Fibroblast of lung (primary cell): ENCODE results near the gene TJP3. TPM values are rescaled to one million over a fixed set of nuclear protein-coding genes. Genes with fewer than 3 reads are reported as not detected.

Experiments
- DNase-seq, 2 donors: peaks; one replicate each; pipeline versions ENCODE4 v3.0.0 to v3.0.0-alpha.2; 2010; ENCODE audit warnings: low read depth in 2 of 2
- H2AFZ ChIP-seq: 2 replicates; pipeline ENCODE4 v1.5.1; 2012; ENCODE audit warnings: low read length, control low read depth, inconsistent platforms
- H3K27ac ChIP-seq: 2 replicates; pipeline ENCODE4 v1.5.1; 2011; ENCODE audit warnings: low read length, control low read depth; ENCODE audit not compliant: insufficient read depth
- H3K27me3 ChIP-seq: 2 replicates; pipeline ENCODE4 v1.5.1; 2011; ENCODE audit warnings: mild to moderate bottlenecking, low read length; ENCODE audit not compliant: control insufficient read depth, insufficient read depth
- H3K36me3 ChIP-seq: 2 replicates; pipeline ENCODE4 v1.5.1; 2011; ENCODE audit warnings: low read length; ENCODE audit not compliant: control insufficient read depth, insufficient read depth
- H3K4me1 ChIP-seq: 2 replicates; pipeline ENCODE4 v1.5.1; 2011; ENCODE audit warnings: low read length; ENCODE audit not compliant: control insufficient read depth, insufficient read depth; ENCODE audit errors: extremely low read depth
- H3K4me2 ChIP-seq: 2 replicates; pipeline ENCODE4 v1.5.1; 2011; ENCODE audit warnings: low read length, control low read depth; ENCODE audit not compliant: insufficient read depth; ENCODE audit errors: extremely low read depth
- H3K4me3 ChIP-seq, 4 experiments: fragments of 200-600 bp in 1 of 4; sonication (generic) in 1 of 4; replicated peaks in 1 of 4; 2 replicates each; pipeline ENCODE4 v1.5.1; 2011 to 2016; ENCODE audit warnings: low read length in 4 of 4, low read depth in 3 of 4, mild to moderate bottlenecking in 3 of 4, control low read depth in 2 of 4, inconsistent platforms in 1 of 4, mixed read lengths in 1 of 4; ENCODE audit not compliant: insufficient read depth in 1 of 4; ENCODE audit errors: control extremely low read depth in 1 of 4
- H3K79me2 ChIP-seq: 2 replicates; pipeline ENCODE4 v1.5.1; 2012; ENCODE audit warnings: mild to moderate bottlenecking, low read length, inconsistent platforms; ENCODE audit not compliant: control insufficient read depth, insufficient read depth
- H3K9ac ChIP-seq: 2 replicates; pipeline ENCODE4 v1.5.1; 2011; ENCODE audit warnings: mild to moderate bottlenecking, low read length, control low read depth; ENCODE audit not compliant: insufficient read depth
- H3K9me3 ChIP-seq: 2 replicates; pipeline ENCODE4 v1.5.1; 2012; ENCODE audit warnings: low read depth, low read length; ENCODE audit not compliant: control insufficient read depth, insufficient read depth
- H4K20me1 ChIP-seq: 2 replicates; pipeline ENCODE4 v1.5.1; 2011; ENCODE audit warnings: low read length; ENCODE audit not compliant: control insufficient read depth, insufficient read depth; ENCODE audit errors: extremely low read depth
- EZH2 ChIP-seq: IDR thresholded peaks from 2 replicates; pipeline ENCODE4 v1.5.1; 2012; ENCODE audit warnings: low read length, control low read depth, mild to moderate bottlenecking; ENCODE audit errors: missing control alignments
- polyA plus RNA-seq, 2 donors: library from polyadenylated mRNA; depleted of rRNA in 1 of 2; stranded (reverse) in 1 of 2; unstranded in 1 of 2; fragments of >200 nt; gene quantifications; 2 replicates each; pipeline ENCODE4 v1.2.1, GENCODE V29; 2011 to 2012; ENCODE audit warnings: missing spikeins in 1 of 2
- total RNA-seq: library from RNA; depleted of rRNA; stranded (reverse); fragments of >200 nt; gene quantifications from 2 replicates; pipeline ENCODE4 v1.2.1, GENCODE V29; 2014
- TF ChIP-seq, protein P1 (sequence below), 2 donors: IDR thresholded peaks in 1 of 2; conservative IDR thresholded peaks in 1 of 2; 1 replicate in 1 of 2; 2 replicates in 1 of 2; pipeline ENCODE4 v1.5.1; 2011 to 2012; ENCODE audit warnings: low read length in 2 of 2, control low read depth in 1 of 2, inconsistent platforms in 1 of 2, low read depth in 1 of 2, mild to moderate bottlenecking in 1 of 2

The TJP3 gene
- total and polyA plus RNA-seq, 2 donors (not counting 1 experiment from before 2014, with no cell fraction given) = not detected

DNA sequence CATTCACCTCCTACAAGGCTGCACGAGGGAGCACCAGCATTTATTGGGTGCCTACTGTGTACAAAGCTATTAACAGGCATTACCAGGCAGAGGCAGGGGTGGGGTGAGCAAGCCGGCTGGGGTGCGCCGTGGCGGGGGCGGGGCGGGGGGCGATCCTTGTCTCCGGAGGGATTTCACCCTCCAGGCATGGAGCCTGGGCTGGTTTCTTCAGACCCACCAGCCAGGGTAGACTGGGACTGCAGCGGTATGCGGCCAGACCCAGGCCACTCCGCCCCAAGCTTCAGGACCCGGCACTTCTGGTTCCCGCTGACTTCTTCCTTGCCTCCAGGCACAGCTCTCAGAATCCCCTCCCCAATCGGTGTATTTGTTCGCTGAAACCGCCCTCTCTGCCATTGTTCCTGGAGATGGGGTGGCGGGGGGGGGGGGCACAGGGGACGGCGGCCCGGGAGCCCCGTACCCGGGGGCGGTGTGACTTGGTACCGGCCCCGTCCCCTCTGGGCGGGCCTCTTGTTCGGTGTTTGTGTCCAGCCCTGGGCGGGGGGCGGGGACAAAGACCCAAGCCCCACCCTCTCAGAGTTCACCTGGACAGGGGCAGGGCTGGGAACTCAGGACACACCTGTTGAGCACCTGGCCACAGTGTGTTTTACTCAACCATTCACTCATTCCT is 14.4 kb downstream of the TJP3 start:
- Histone ChIP-seq H3K4me3 (no peak overlapping the region), H4K20me1 (no peaks in the 10 kb centered on the region), H3K27me3 (peaks cover 23% of the 10 kb centered on the region), H3K9me3 (no peaks in the 10 kb centered on the region), H2AFZ (no peak overlapping the region), H3K36me3 (no peaks in the 10 kb centered on the region), H3K27ac (no peak overlapping the region), H3K9ac (no peak overlapping the region), H3K79me2 (no peaks in the 10 kb centered on the region), H3K4me2 (no peak overlapping the region), H3K4me1 (no peaks in the 10 kb centered on the region)
- DNase-seq = no peak
- no peak for TF ChIP-seq EZH2

DNA sequence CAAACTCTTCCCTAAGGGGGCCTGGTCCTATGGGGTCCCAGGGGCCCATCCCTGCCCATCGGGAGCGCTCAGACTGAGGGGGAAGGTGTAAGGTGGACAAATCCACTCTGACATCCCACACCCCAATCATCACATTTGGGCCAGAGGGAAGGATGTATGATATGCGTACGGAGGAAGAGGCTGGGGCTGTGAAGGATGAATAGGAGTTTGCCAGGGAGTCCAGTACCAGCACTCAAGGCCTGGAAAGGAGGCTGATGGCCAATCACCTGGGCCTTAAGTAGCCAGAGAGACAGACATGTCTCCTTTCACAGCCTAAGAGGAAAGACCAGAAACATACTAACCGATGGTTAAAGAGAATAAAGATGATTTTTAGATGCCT is 14.9 kb downstream of the TJP3 start:
- H3K36me3 ChIP-seq = no peaks in the 10 kb centered on the region
- no peak overlapping the region for H3K9ac ChIP-seq
- H3K4me2 ChIP-seq = no peak overlapping the region
- H3K9me3 ChIP-seq = no peaks in the 10 kb centered on the region
- H4K20me1 ChIP-seq = no peaks in the 10 kb centered on the region
- H3K27me3 ChIP-seq = peaks cover 23% of the 10 kb centered on the region
- H2AFZ ChIP-seq = no peak overlapping the region
- no peak overlapping the region for H3K27ac ChIP-seq
- no peak for DNase-seq
- no peaks in the 10 kb centered on the region for H3K4me1 ChIP-seq
- H3K79me2 ChIP-seq = no peaks in the 10 kb centered on the region
- TF ChIP-seq EZH2 = peak; percentile 54
- TF ChIP-seq, protein P1, sequence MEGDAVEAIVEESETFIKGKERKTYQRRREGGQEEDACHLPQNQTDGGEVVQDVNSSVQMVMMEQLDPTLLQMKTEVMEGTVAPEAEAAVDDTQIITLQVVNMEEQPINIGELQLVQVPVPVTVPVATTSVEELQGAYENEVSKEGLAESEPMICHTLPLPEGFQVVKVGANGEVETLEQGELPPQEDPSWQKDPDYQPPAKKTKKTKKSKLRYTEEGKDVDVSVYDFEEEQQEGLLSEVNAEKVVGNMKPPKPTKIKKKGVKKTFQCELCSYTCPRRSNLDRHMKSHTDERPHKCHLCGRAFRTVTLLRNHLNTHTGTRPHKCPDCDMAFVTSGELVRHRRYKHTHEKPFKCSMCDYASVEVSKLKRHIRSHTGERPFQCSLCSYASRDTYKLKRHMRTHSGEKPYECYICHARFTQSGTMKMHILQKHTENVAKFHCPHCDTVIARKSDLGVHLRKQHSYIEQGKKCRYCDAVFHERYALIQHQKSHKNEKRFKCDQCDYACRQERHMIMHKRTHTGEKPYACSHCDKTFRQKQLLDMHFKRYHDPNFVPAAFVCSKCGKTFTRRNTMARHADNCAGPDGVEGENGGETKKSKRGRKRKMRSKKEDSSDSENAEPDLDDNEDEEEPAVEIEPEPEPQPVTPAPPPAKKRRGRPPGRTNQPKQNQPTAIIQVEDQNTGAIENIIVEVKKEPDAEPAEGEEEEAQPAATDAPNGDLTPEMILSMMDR (conservative IDR thresholded peaks at IDR 0.05 in 1 of 2, IDR thresholded peaks at IDR 0.05 in 1 of 2; ENCODE audit: low read depth in 1 of 2, low read length in 2 of 2) = no peak
- H3K4me3 ChIP-seq = no peak overlapping the region

DNA sequence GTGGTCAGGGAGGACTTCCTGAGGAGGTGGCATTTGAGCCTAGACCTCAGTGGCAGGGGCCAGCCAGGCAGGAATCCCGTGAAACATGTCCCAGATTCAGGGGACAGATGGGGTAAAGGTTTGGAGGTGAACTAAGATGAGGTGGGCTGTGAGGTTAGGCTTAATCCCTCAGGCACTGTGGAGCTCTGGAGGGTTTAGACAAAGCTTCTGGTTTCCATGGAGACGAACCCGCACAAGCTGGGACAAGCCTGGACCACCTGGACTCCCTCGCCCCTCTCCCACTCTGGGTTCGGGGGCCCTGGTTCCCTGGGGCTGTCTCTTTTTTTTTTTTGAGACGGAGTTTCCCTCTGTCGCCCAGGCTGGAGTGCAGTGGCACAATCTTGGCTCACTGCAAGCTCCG is 15.7 kb downstream of the TJP3 start:
- no peak overlapping the region for H3K9ac ChIP-seq
- no peaks in the 10 kb centered on the region for H3K79me2 ChIP-seq

More for the DNA sequence above, 15.7 kb downstream of the TJP3 start:
- H3K36me3 ChIP-seq = no peaks in the 10 kb centered on the region
- peaks cover 23% of the 10 kb centered on the region for H3K27me3 ChIP-seq
- no peak overlapping the region for H3K4me3 ChIP-seq
- H3K27ac ChIP-seq = no peak overlapping the region
- DNase-seq = no peak
- H4K20me1 ChIP-seq = no peaks in the 10 kb centered on the region
- no peak overlapping the region for H2AFZ ChIP-seq
- no peaks in the 10 kb centered on the region for H3K9me3 ChIP-seq
- no peaks in the 10 kb centered on the region for H3K4me1 ChIP-seq
- TF ChIP-seq, protein P1 (conservative IDR thresholded peaks at IDR 0.05 in 1 of 2, IDR thresholded peaks at IDR 0.05 in 1 of 2; ENCODE audit: low read depth in 1 of 2, low read length in 2 of 2) = no peak
- TF ChIP-seq EZH2 = no peak
- no peak overlapping the region for H3K4me2 ChIP-seq
